LHCN-M2 (cell line): ENCODE results near the gene FIP1L1. TPM values are rescaled to one million over a fixed set of nuclear protein-coding genes. Genes with fewer than 3 reads are reported as not detected.
"Not testable (repeated sequence)": the region's sequence is repeated elsewhere in the genome, so short reads cannot be mapped to it uniquely, and the experiment has no call there.

Experiments
- DNase-seq: peaks from one replicate; pipeline ENCODE4 v3.0.0-alpha.2; 2012; ENCODE audit warnings: low read depth
- total RNA-seq: library from RNA; depleted of rRNA; stranded (reverse); fragments of >200 nt; gene quantifications from 2 replicates; pipeline ENCODE4 v1.2.3, GENCODE V29; 2014

FIP1L1 gene
- total RNA-seq, 1 experiment from 2014 or later, result 44.1 TPM

GRCh38 chr4:53466576-53466975 lies 89.1 kb downstream of the FIP1L1 start:
- DNase-seq, result not testable (repeated sequence)

GRCh38 chr4:53476232-53477037 lies 99.0 kb downstream of the FIP1L1 start:
- peak; percentile 97 for DNase-seq

- DNase-seq, result no peak
These were observed 99.7 kb downstream of the FIP1L1 start for GRCh38 chr4:53477038-53477565.

- peak; percentile 35 for DNase-seq
These were observed 100.2 kb downstream of the FIP1L1 start for GRCh38 chr4:53477636-53478035.

- DNase-seq, result peak; percentile 91
These were observed 101.4 kb downstream of the FIP1L1 start for GRCh38 chr4:53478671-53479456.

GRCh38 chr4:53479736-53480525 lies 102.5 kb downstream of the FIP1L1 start:
- peak; percentile 61 for DNase-seq

GRCh38 chr4:53480909-53481308 lies 103.5 kb downstream of the FIP1L1 start:
- DNase-seq, result no peak

GRCh38 chr4:53481586-53481985 lies 104.1 kb downstream of the FIP1L1 start:
- no peak for DNase-seq

GRCh38 chr4:53483250-53483649 lies 105.8 kb downstream of the FIP1L1 start:
- DNase-seq, result no peak

- DNase-seq, result no peak
These were observed 107.6 kb downstream of the FIP1L1 start for GRCh38 chr4:53484911-53485657.

- no peak for DNase-seq
These were observed 108.2 kb downstream of the FIP1L1 start for GRCh38 chr4:53485658-53486040.

- DNase-seq, result no peak
These were observed 110.3 kb downstream of the FIP1L1 start for GRCh38 chr4:53487766-53488165.

- DNase-seq, result peak; percentile 76
These were observed 111.9 kb downstream of the FIP1L1 start for GRCh38 chr4:53489279-53489889.

- peak; percentile 47 for DNase-seq
These were observed 112.9 kb downstream of the FIP1L1 start for GRCh38 chr4:53490161-53490956.

GRCh38 chr4:53490965-53491622 lies 113.7 kb downstream of the FIP1L1 start:
- DNase-seq, result peak; percentile 87

- no peak for DNase-seq
These were observed 117.4 kb downstream of the FIP1L1 start for GRCh38 chr4:53494851-53495250.

GRCh38 chr4:53497487-53498244 lies 120.2 kb downstream of the FIP1L1 start:
- no peak for DNase-seq

- DNase-seq, result no peak
These were observed 121.3 kb downstream of the FIP1L1 start for GRCh38 chr4:53498706-53499105.
